Activated CD8-positive, alpha-beta memory T cell treated with anti-CD3 and anti-CD28 coated beads for 24 hours (primary cell): ENCODE data around the gene LCLAT1.

ENCODE experiments used
- DNase-seq: peaks from one replicate; pipeline ENCODE4 v3.0.0-alpha.2; 2020

The LCLAT1 gene

DNA sequence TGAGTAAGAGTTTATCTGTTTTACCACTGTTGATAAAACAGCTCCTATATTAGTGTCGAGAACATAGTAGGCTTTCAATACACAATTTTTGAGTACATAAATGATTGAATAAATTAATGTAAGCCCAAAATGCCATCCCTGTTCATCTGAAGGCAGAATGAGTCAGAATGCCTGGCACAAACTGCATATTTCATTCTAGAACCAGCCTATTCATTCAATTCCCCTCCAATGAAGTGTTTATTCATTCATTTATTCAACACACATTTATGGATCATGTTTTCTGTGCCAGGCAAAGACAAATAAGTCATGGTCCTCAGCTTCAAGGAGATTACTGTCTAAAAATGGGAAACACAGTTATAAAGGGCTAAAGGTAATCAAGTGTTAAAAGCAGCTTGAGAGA, 22.8 kb upstream of the LCLAT1 start:
- no peak for DNase-seq

GRCh38 chr2:30425326-30425725, 21.7 kb upstream of the LCLAT1 start:
- DNase-seq = no peak

DNA sequence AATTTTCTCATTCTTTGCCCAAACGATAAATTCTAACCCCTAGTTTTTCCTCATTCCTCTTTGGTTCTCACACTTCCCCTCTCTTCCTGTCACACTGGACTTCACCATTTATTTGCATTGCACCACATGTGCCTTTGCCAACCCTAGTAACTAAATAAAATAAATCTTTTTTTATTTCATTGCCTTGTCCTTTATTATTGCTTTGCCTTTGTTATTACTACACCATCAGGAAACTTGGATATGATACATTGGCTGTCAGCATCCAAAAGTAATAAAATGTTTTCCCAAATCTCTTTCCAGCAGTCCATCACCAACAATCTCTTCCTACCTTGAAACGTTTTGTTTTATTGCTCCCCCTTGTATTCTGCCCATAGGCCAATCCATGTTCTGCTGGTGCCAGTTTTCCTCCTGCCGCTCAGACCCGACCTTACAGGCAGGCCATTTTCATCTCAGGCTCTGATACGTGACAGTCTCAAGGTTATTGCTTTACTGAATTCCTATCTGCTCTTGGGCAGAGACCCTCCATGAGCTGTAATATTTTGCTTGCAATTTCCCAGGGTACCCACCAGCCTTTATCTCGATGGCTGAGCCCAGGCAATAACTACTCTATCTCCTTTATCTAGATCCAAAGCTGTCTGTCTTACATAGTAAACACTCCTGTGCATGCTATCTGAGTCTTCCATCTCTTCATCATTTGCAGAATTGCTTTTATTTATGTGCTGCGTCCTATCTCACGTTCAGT, 19.3 kb upstream of the LCLAT1 start:
- DNase-seq = no peak

DNA sequence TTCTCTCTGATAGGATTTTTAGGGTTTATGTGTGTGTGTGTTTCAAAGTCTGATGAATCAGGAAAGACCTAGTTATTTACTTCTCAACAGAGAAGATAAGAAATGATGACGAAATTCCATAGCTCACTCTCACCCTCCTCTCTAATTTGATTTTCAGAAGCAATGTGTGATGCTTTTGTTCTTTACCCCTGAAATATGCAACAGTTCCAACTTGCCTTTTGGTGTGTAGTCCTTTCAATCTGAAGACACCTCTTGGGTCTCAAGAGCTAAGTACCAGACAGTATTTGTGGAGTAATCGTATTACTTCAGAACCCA, 18.7 kb upstream of the LCLAT1 start:
- no peak for DNase-seq

- DNase-seq = no peak
These were observed 18.1 kb upstream of the LCLAT1 start for GRCh38 chr2:30428827-30429461.

GRCh38 chr2:30433541-30434299, 13.3 kb upstream of the LCLAT1 start:
- no peak for DNase-seq

DNA sequence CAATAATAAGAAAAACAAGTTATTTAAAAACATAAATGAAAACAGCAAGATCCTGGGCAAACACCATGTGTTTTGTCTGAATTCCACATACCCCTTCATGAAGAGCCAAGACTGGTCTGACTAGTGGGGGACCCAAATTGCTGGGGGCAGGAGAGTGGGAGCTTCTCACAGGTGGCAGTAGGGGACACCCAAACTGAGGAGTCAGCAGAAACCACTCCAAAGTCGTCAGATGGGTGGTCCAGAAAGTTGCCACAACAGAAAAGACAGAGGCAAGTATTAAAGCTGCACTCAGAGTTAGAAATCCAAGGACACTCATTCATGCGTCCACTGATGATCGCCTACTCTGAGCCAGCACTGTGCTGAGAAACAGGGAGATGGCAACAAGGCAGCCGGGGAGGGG, 12.3 kb upstream of the LCLAT1 start:
- DNase-seq = no peak

DNA sequence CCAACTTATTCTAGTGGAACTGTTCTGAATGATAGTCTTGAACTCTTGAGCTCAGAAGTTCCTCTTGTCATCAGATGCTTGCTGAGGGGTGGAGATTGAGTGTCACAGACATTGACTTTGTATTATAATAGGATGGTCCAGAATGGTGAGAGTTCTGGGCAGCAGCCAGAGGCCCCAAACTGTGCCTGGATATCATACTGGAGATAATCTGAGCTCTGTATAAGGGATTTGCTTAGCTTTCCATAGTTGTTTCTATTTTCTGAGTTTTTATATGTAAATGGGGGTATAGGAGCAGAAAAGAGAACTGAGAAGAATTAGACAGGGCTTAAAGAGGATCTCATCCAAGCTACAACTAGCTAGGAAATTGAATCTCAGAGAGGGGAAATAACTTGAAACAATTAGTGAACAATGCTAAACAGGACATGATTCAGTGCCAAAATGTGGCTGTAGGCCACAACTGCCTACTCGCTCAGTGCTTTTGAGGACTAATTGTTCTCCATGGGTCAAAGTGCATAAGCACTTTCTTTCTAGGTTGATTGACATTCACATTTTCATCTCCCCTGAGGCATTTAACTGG, 10.1 kb upstream of the LCLAT1 start:
- DNase-seq = no peak

- no peak for DNase-seq
These were observed 9.1 kb upstream of the LCLAT1 start for GRCh38 chr2:30437809-30438548.

DNA sequence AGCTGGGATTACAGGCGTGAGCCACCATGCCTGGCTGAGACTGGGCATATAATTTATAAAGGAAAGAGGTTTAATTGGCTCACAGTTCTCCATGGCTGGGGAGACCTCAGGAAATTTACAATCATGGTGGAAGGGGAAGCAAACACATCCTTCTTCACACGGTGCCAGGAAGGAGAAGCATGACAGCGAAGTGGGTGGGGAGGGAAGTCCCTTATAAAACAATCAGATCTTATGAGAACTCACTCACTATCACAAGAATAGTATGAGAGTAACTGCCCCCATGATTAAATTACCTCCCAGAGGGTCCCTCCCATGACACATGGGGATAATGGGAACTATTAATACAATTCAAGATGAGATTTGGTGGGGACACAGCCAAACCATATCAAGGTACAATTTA, 7.8 kb upstream of the LCLAT1 start:
- DNase-seq = no peak

DNA sequence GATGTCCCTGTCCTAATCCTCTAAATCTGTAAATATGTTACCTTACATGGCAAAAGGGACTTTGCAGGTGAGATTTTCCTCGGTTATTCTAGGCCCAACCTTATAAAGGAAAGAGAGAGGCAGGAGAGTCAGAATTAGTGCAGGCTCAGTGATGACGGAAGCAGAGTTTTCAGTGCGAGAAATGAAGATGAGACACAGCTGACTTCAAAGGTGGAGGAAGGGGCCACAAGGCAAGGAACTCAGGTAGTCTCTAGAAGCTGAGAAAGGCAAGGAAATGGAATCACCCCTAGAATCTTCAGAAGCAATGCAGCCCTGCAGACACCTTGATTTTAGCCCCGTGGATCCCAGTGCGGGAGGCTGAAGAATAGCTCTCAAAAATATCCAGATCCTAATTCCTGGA, 7.2 kb upstream of the LCLAT1 start:
- no peak for DNase-seq

- DNase-seq = no peak
These were observed 6.0 kb upstream of the LCLAT1 start for GRCh38 chr2:30441023-30441422.

- DNase-seq = no peak
These were observed 4.0 kb upstream of the LCLAT1 start for GRCh38 chr2:30443081-30443480.

GRCh38 chr2:30444273-30444672, 2.8 kb upstream of the LCLAT1 start:
- no peak for DNase-seq

DNA sequence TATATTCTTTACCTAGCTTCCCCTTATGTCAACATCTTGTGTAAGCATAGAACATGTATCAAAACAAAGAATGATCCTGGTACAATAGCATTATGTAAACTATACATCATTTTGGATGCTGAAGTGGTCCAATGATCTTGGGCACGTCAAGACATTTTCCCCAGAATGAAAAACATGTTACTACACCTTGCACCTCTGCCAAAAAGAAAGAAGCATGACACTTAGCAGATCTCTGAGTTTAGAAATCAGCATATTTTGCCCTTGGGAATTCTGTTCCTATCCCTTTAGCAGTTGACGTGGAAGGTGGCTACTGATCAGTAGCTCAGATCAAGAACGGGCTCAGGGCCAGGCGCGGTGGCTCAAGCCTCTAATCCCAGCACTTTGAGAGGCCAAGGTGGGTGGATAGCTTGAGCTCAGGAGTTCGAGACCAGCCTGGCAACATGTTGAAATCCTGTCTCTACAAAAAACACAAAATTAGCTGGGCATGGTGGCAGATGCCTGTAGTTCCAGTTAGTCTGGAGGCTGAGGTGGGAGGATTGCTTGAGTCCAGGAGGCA, 1.7 kb upstream of the LCLAT1 start:
- DNase-seq = no peak

DNA sequence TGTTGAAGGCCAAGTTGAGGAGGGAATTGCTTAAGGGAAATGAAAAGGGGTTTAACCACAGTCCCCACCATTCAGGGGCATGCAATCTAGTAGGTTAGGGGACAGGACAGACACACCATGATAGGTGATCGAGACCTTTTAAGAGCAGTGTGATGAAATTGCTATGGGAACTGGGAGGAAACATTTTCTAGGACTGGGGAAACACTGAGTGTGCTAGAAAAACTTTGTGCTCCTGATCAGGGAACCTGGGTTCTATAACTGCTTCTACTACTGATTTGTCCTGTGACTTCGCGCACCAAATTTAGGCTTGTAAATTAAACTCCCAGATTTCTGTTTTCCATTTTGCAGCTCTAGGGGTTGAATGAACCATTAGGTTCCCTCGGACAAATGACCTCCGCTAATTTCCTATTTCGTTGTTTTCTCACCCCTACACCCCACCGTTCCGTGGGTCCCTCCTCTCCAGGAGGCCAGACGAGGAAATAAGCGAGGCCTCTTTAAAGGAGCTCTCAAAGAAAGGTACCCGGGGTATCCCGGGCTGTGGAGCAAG, 371 bp upstream of the LCLAT1 start:
- DNase-seq = no peak

DNA sequence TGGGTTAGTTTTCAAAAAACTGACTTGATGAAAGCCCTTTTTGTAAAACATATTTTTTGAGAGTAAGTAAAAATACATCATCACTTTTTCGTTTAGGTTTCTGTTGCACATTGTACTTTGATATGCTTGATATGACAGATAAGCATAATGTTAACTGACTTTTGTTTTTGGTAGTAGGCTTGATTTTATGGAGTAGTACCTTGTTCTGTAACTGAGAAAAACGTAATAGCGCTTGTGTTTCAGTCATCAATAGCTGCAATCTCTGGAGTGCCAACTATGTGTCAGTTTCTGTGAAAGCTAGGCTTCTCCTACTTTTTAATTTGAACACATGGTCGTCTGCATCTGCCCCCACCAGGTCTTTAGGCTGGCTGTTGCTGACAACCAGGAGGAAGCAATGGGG, 1.3 kb downstream of the LCLAT1 start:
- no peak for DNase-seq

- no peak for DNase-seq
These were observed 1.8 kb downstream of the LCLAT1 start for GRCh38 chr2:30448866-30449265.

DNA sequence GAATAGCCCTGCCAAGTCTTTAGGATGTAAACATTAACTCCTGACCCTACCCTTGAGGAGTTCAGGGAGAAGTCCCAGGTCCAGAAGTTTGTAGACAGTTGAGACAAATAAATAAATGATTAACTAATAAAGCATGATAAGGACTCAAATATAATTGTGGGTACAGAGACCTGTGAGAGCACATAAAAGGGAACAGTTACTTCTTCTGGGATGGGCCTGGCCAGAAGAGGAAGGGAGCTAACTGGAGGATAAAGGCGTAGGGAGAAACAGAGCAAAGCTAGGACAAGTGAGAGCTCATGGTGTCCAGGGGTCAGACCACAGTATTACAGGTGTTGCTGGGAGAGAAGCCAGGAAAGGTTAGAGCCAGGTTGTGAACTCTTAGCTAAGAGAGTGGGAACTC, 3.0 kb downstream of the LCLAT1 start:
- no peak for DNase-seq

DNA sequence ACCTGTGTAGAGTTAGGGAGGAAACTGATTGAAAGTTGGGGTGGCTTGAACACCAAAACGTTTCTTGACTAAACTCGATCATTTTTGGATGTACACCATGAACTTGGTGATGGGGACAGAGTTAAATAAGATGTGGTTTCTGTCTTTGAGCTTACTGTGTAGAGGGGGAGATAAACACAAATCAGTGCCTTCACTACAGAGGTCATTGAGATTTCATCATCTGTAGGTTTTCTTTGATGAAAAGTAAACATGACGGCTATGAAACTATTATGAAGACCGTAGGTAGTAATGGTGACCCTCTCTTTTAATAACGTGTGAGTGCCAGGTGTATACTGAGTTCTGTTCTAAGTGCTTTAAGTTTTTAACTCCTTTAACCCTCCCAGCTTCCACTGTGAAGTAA, 6.5 kb downstream of the LCLAT1 start:
- no peak for DNase-seq

- no peak for DNase-seq
These were observed 7.5 kb downstream of the LCLAT1 start for GRCh38 chr2:30454571-30454970.

GRCh38 chr2:30455114-30455738, 8.2 kb downstream of the LCLAT1 start:
- DNase-seq = no peak
